Fibroblast of lung (primary cell): ENCODE measurements around the gene ARHGAP6.

Source experiments
- EZH2 ChIP-seq: IDR thresholded peaks from 2 replicates; pipeline ENCODE4 v1.5.1; 2012; ENCODE audit warnings: low read length, control low read depth, mild to moderate bottlenecking; ENCODE audit errors: missing control alignments
- TF ChIP-seq, protein P1 (sequence below), 2 donors: IDR thresholded peaks in 1 of 2; conservative IDR thresholded peaks in 1 of 2; 1 replicate in 1 of 2; 2 replicates in 1 of 2; pipeline ENCODE4 v1.5.1; 2011 to 2012; ENCODE audit warnings: low read length in 2 of 2, control low read depth in 1 of 2, inconsistent platforms in 1 of 2, low read depth in 1 of 2, mild to moderate bottlenecking in 1 of 2

DNA sequence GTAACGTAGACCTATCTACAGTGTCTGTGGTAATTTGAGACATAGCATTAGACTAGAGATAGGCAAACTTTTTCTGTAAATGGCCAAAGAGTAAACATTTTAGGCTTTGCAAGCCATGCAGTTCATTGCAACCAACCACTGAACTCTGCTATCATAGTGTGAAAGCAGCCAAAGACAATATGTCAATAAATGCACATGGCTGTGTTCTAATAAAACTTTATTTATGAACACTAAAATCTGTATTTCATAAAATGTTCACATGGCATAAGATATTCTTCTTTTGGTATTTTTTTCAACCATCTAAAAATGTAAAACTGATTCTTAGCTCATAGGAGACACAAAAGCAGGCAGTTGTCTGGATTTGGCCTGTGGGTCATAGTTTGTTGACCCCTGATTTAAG is 251.6 kb downstream of the ARHGAP6 start:
- TF ChIP-seq, protein P1, sequence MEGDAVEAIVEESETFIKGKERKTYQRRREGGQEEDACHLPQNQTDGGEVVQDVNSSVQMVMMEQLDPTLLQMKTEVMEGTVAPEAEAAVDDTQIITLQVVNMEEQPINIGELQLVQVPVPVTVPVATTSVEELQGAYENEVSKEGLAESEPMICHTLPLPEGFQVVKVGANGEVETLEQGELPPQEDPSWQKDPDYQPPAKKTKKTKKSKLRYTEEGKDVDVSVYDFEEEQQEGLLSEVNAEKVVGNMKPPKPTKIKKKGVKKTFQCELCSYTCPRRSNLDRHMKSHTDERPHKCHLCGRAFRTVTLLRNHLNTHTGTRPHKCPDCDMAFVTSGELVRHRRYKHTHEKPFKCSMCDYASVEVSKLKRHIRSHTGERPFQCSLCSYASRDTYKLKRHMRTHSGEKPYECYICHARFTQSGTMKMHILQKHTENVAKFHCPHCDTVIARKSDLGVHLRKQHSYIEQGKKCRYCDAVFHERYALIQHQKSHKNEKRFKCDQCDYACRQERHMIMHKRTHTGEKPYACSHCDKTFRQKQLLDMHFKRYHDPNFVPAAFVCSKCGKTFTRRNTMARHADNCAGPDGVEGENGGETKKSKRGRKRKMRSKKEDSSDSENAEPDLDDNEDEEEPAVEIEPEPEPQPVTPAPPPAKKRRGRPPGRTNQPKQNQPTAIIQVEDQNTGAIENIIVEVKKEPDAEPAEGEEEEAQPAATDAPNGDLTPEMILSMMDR (conservative IDR thresholded peaks at IDR 0.05 in 1 of 2, IDR thresholded peaks at IDR 0.05 in 1 of 2; ENCODE audit: low read depth in 1 of 2, low read length in 2 of 2), result no peak
- no peak for TF ChIP-seq EZH2
